ENCODE data around the gene BTN2A1. TPM values are rescaled to one million over a fixed set of nuclear protein-coding genes. Genes with fewer than 3 reads are reported as not detected.

The BTN2A1 gene
- total RNA-seq, 2 donors from 2014 or later = 6.2 to 16.5 TPM

GRCh38 chr6:26473429-26473757 lies 15.6 kb downstream of the BTN2A1 start:
- Histone ChIP-seq H3K4me1 (peaks cover 16% of the 10 kb centered on the region), H3K9me3 (no peaks in the 10 kb centered on the region), H3K27me3 (no peaks in the 10 kb centered on the region), H3K36me3 (replicated peaks in 1 of 2; ENCODE audit: insufficient read depth in 1 of 2, low read depth in 2 of 2) (peaks cover 0 to 3% of the 10 kb centered on the region in 2 donors), H3K27ac (peak overlapping the region; percentile 41 to 91 (median 72)), H3K4me3 (peak overlapping the region in 1 of 2 donors; percentile 46)
- 71 to 77% methylated on average over 1 of the region's 1 CpG for WGBS, 2 donors
- no peak for ATAC-seq
- intact Hi-C loops (cut with DNase I) = no loop called here
- DNase-seq = no peak
- TF ChIP-seq POLR2A (IDR thresholded peaks at IDR 0.05) (no peak), CTCF (IDR thresholded peaks at IDR 0.05) (no peak)

GRCh38 chr6:26473758-26474438 lies 16.1 kb downstream of the BTN2A1 start:
- intact Hi-C loops (cut with DNase I) = no loop called here
- Histone ChIP-seq H3K4me3 (peak overlapping the region in 1 of 2 donors; percentile 46), H3K9me3 (no peaks in the 10 kb centered on the region), H3K27ac (peak overlapping the region; percentile 41 to 91 (median 72)), H3K4me1 (peaks cover 16% of the 10 kb centered on the region), H3K27me3 (no peaks in the 10 kb centered on the region), H3K36me3 (replicated peaks in 1 of 2; ENCODE audit: insufficient read depth in 1 of 2, low read depth in 2 of 2) (no peaks in the 10 kb centered on the region)
- TF ChIP-seq CTCF (IDR thresholded peaks at IDR 0.05) (no peak), POLR2A (IDR thresholded peaks at IDR 0.05) (peak in 2 of 3 donors; percentile 50 to 63)
- DNase-seq (peak; percentile 75 to 89 (median 80)), ATAC-seq (peak; percentile 97)
- WGBS, 2 donors = 0 to 2% methylated on average over 12 of the region's 12 CpGs

- intact Hi-C loops (cut with DNase I) = no loop called here
- peak overlapping the region in 1 of 2 donors; percentile 46 for H3K4me3 ChIP-seq
- peaks cover 16% of the 10 kb centered on the region for H3K4me1 ChIP-seq
- no peak for DNase-seq
- H3K27ac ChIP-seq = peak overlapping the region; percentile 41 to 91 (median 72)
- ATAC-seq = no peak
- H3K27me3 ChIP-seq = no peaks in the 10 kb centered on the region
- WGBS, 2 donors = 52 to 74% methylated on average over 2 of the region's 2 CpGs
- no peaks in the 10 kb centered on the region for H3K36me3 ChIP-seq (replicated peaks in 1 of 2; ENCODE audit: insufficient read depth in 1 of 2, low read depth in 2 of 2)
- TF ChIP-seq POLR2A (IDR thresholded peaks at IDR 0.05) (no peak), CTCF (IDR thresholded peaks at IDR 0.05) (no peak)
- H3K9me3 ChIP-seq = no peaks in the 10 kb centered on the region
Measured at GRCh38 chr6:26474439-26474881, 16.7 kb downstream of the BTN2A1 start.

- intact Hi-C loops (cut with DNase I) = no loop called here
Measured at GRCh38 chr6:26475823-26476729, 18.3 kb downstream of the BTN2A1 start.

More at GRCh38 chr6:26475823-26476729, 18.3 kb downstream of the BTN2A1 start:
- H3K27ac ChIP-seq = peak overlapping the region in 1 of 4 donors; percentile 34
- no peaks in the 10 kb centered on the region for H3K9me3 ChIP-seq
- ATAC-seq = no peak
- no peak overlapping the region for H3K4me3 ChIP-seq
- no peak for DNase-seq
- no peaks in the 10 kb centered on the region for H3K27me3 ChIP-seq
- no peaks in the 10 kb centered on the region for H3K36me3 ChIP-seq (replicated peaks in 1 of 2; ENCODE audit: insufficient read depth in 1 of 2, low read depth in 2 of 2)
- no peak for TF ChIP-seq CTCF (IDR thresholded peaks at IDR 0.05)
- TF ChIP-seq POLR2A (IDR thresholded peaks at IDR 0.05) = no peak
- H3K4me1 ChIP-seq = peaks cover 16% of the 10 kb centered on the region
- 82 to 83% methylated on average over 5 to 7 of the region's 7 CpGs for WGBS, 2 donors

Data from body of pancreas (tissue), 4 donors.